Neutrophil (primary cell): ENCODE results near the gene CFAP57.

Experiments used
- H3K27ac ChIP-seq: fragments of 200-600 bp; sonication (generic); 2 replicates; pipeline ENCODE4 v1.5.1; 2016; ENCODE audit warnings: mild to moderate bottlenecking, moderate library complexity
- H3K27me3 ChIP-seq: fragments of 200-600 bp; sonication (generic); 2 replicates; pipeline ENCODE4 v1.6.0; 2016; ENCODE audit warnings: mild to moderate bottlenecking
- H3K36me3 ChIP-seq: fragments of 200-600 bp; sonication (generic); 2 replicates; pipeline ENCODE4 v1.5.1; 2017
- H3K4me1 ChIP-seq, 2 experiments: fragments of 200-600 bp in 1 of 2; sonication (generic) in 1 of 2; 1 replicate in 1 of 2; 2 replicates in 1 of 2; pipeline versions ENCODE4 v1.5.1 to v1.6.1; 2013 to 2016; ENCODE audit warnings: low read depth in 1 of 2, low read length in 1 of 2, mild to moderate bottlenecking in 1 of 2, moderate library complexity in 1 of 2; ENCODE audit not compliant: control insufficient read depth in 1 of 2, insufficient read depth in 1 of 2
- H3K4me3 ChIP-seq, 2 experiments: fragments of 200-600 bp in 1 of 2; sonication (generic) in 1 of 2; 1 replicate in 1 of 2; 2 replicates in 1 of 2; pipeline ENCODE4 v1.5.1; 2013 to 2016; ENCODE audit warnings: low read depth in 1 of 2, low read length in 1 of 2, mild to moderate bottlenecking in 1 of 2, moderate library complexity in 1 of 2
- H3K9me3 ChIP-seq: fragments of 200-600 bp; sonication (generic); 2 replicates; pipeline ENCODE4 v1.5.1; 2016
- TF ChIP-seq, protein P1 (sequence below): fragments of 200-600 bp; sonication (generic); IDR thresholded peaks from 2 replicates; pipeline ENCODE4 v1.5.1; 2016; ENCODE audit warnings: antibody characterized with exemption

Gene CFAP57

DNA sequence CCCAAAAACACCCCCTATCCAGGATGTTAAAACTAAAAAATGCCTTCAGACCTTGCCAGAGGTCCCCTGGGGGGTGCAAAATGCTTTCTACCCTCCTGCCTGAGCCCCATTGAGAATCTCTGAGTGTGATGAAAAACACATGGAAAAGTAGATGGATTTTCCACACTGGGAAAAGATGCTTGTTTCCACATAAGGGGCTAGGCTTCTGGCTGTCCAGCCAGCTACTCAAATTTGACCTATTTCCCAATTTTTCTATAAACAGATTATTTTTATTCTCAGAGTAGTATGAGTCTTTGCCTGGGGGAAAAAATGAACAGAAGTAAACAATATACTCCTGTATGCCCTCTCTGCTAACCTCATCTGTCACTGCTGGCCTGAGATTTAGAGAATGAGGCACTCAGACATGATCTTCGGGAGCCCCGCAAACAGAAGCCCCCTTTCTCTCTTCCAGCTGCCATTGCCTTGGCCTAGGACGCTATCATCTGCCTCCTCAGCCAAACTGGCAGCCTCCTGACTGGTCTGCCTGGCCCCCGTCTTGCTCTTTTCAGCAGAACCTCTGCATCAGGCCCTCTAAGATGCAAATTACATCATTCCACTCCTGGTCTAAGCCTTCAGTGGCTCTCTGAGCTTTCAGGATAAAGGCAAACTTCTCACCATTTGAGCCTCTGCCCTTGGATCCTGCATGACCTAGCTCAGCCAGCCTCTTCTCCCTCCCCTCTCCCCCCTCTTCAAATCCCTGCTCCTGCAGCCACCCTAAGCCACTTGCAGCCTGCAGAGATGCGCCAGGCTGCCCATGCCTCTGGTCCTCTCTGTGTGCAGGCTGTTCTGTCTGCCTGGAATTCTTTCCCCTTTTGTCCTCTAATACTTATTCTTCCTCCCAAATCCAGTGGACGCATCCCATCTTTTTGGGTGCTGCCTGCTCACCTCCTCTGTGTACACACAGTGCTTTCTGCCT, 58.0 kb downstream of the CFAP57 start:
- H3K4me3 ChIP-seq, result no peak overlapping the region
- no peaks in the 10 kb centered on the region for H3K9me3 ChIP-seq
- H3K27me3 ChIP-seq, result no peaks in the 10 kb centered on the region
- TF ChIP-seq, protein P1, sequence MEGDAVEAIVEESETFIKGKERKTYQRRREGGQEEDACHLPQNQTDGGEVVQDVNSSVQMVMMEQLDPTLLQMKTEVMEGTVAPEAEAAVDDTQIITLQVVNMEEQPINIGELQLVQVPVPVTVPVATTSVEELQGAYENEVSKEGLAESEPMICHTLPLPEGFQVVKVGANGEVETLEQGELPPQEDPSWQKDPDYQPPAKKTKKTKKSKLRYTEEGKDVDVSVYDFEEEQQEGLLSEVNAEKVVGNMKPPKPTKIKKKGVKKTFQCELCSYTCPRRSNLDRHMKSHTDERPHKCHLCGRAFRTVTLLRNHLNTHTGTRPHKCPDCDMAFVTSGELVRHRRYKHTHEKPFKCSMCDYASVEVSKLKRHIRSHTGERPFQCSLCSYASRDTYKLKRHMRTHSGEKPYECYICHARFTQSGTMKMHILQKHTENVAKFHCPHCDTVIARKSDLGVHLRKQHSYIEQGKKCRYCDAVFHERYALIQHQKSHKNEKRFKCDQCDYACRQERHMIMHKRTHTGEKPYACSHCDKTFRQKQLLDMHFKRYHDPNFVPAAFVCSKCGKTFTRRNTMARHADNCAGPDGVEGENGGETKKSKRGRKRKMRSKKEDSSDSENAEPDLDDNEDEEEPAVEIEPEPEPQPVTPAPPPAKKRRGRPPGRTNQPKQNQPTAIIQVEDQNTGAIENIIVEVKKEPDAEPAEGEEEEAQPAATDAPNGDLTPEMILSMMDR, result no peak
- H3K4me1 ChIP-seq, result no peaks in the 10 kb centered on the region
- no peaks in the 10 kb centered on the region for H3K36me3 ChIP-seq
- H3K27ac ChIP-seq, result no peak overlapping the region

DNA sequence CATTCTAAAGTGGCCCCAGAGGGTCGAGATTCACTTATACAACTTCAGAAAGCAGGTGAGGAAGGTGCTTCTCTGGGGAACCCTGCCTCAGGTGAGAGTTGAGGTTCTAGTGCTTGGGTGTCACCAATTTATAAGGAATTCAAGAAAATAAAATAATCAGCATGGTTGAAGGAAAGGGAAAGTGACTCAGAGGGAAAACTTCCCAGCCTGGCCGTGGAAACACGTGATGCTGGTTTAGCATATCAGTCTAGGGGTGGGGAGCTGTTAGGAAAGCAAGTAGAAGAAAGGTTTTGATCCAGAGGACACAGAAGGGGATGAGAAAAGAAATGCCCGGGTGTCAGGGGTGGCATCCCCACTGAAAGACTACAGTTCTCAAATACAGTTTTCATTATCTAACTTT, 59.9 kb downstream of the CFAP57 start:
- Histone ChIP-seq H3K4me3 (no peak overlapping the region), H3K27me3 (no peaks in the 10 kb centered on the region), H3K36me3 (no peaks in the 10 kb centered on the region), H3K4me1 (no peaks in the 10 kb centered on the region), H3K27ac (no peak overlapping the region), H3K9me3 (no peaks in the 10 kb centered on the region)
- TF ChIP-seq, protein P1, result no peak

DNA sequence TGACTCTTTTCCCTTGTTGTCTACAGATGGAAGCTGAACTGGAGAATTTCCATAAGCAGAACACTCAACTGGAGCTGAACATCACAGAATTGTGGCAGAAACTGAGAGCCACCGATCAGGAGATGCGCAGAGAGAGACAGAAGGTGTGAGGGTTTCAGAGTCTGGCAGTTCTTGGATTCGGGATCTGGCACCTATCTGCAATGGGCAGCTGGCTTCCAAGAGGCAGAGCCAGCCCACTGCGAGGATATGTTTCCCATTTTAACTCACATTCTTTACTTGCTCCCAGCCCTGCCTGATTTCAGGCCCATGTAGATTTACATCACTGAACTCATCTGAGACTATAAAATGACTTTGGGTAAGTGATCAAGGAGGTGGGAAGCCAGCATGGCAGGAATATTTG, 60.4 kb downstream of the CFAP57 start:
- Histone ChIP-seq H3K4me3 (no peak overlapping the region), H3K36me3 (no peaks in the 10 kb centered on the region), H3K27ac (no peak overlapping the region), H3K9me3 (no peaks in the 10 kb centered on the region), H3K27me3 (no peaks in the 10 kb centered on the region), H3K4me1 (no peaks in the 10 kb centered on the region)
- TF ChIP-seq, protein P1, result no peak

DNA sequence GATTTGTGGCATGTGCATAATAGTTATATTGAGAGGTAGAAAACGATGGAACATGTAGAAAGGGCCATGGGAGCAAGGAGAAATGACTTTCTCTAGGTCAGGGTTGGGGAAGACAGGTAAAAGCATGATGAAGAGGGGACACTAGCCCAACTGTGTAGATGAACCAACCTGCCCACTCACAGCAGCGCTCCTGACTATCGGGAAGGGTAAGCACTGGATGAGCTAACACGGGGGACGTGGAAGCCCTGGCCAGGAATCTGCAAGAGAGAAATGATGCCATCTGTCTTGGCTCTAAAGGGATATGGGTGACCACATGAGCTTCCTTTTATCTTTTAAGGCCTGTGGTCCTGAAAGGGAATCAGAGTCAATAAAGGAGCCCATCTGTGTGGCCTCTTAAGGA, 61.5 kb downstream of the CFAP57 start:
- Histone ChIP-seq H3K27ac (no peak overlapping the region), H3K4me1 (no peaks in the 10 kb centered on the region), H3K36me3 (no peaks in the 10 kb centered on the region), H3K4me3 (no peak overlapping the region), H3K9me3 (no peaks in the 10 kb centered on the region), H3K27me3 (no peaks in the 10 kb centered on the region)
- TF ChIP-seq, protein P1, result no peak

DNA sequence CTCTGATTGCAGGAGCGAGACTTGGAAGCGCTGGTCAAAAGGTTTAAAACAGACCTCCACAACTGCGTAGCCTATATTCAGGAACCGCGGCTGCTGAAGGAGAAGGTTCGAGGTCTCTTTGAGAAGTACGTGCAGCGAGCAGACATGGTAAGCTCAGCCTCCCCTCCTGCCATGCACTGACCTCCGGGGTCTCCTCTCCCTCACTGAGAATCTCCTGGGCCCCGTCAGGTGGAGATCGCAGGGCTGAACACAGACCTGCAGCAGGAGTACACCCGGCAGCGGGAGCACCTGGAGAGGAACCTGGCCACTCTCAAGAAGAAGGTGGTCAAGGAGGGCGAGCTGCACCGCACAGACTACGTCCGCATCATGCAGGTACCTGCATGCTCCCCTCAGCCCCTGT, 62.1 kb downstream of the CFAP57 start:
- TF ChIP-seq, protein P1, result no peak
- Histone ChIP-seq H3K4me3 (no peak overlapping the region), H3K27me3 (no peaks in the 10 kb centered on the region), H3K27ac (no peak overlapping the region), H3K4me1 (no peaks in the 10 kb centered on the region), H3K36me3 (no peaks in the 10 kb centered on the region), H3K9me3 (no peaks in the 10 kb centered on the region)
